Activated CD4-positive, alpha-beta T cell treated with anti-CD3 and anti-CD28 coated beads, Interleukin-2, Interleukin-4, amounts not matched to agents 100 ng/mL and 50 ng/mL, durations not matched to agents 16 hours and 8 hours (primary cell): ENCODE data around the gene NTN5.
"Not testable (repeated sequence)": the region's sequence is repeated elsewhere in the genome, so short reads cannot be mapped to it uniquely, and the experiment has no call there.

Experiments used
- DNase-seq: peaks from one replicate; pipeline ENCODE4 v3.0.0-alpha.2; 2020; ENCODE audit warnings: low spot score

NTN5 gene, protein sequence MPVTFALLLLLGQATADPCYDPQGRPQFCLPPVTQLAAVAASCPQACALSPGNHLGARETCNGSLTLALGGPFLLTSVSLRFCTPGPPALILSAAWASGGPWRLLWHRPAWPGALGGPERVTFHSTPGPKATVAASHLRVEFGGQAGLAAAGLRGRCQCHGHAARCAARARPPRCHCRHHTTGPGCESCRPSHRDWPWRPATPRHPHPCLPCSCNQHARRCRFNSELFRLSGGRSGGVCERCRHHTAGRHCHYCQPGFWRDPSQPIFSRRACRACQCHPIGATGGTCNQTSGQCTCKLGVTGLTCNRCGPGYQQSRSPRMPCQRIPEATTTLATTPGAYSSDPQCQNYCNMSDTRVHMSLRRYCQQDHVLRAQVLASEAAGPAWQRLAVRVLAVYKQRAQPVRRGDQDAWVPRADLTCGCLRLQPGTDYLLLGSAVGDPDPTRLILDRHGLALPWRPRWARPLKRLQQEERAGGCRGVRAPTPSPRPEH

DNA sequence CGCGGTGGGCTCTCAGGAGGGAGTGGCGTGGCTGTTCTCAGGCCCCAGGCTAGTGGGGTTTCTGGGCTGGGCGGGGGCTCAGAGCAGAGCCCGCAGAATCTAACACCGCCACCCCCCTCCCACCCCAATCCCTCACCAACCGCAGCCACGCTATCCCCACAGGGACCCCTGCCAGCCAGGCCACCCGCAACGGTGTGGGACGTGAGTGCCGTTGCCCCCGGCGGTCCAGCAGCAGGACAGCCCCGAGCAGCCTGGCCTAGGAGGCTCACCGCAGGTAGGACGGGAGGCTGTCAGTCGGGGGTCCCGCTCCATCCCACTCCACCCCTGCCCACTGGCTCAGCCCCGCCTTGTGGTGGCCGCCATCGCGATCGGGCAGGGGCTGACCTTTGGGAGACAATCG, at the start of gene NTN5:
Gene NTN5 (minus strand): TSS at position 24 of the 400 bp plus-strand sequence. CDS start 2,031 bp downstream, outside the sequence.
- no peak for DNase-seq

DNA sequence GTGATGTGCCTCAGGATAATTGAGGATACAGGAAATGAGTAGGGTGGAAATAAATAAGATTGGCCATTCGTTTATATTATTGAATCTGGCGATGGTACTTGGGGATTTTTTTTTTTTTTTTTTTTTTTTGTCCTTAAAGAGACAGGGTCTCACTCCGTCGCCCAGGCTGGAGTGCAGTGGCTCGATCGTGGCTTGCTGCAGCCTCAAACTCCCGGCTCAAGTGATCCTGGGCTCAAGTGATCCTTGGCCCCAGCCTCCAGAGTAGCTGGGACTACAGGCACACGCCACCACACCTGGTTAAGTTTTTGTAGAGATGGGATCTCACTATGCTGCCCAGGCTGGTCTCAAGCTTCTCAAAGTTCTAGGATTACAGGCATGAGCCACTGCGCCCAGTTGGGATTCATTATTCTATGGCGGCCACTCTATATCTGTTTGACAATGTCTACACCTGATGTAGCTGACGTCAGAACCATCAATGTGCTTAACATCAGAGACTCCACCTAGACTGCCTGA, 49.4 kb upstream of the NTN5 start:
- DNase-seq: no peak

DNA sequence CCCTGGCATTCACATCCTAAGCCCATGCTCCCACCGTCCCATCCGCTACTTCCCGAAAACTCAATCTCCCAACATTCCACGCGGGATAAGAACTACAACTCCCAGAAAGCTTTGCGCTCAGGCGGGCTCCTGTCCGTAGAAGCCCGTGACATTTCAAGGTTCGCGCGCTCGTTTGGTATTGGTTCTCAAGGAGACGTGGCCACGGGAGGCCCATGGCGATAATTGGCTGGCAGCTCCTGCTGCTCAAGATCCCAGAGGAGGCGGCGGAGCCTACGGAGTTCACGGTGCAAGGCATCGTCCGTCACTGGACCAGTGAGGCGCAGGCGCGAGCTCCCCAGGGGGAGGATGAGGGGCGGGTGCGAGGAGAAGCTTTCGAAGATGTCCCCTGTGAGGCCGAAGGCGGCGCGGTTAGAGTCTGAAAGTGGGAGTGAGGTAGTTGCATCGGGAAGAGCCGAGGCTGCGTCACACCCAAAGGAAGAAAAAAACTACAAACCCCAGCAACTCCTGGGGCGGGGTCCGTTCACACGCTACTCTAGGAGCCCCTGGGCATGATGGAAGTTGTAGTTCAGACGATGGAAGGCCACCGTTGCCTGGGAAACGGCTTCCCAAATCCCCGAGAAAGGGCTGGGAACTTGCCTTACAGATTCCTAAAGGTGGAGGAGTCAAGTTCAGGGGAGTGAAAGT, 47.9 kb upstream of the NTN5 start:
- peak; percentile 97 for DNase-seq

DNA sequence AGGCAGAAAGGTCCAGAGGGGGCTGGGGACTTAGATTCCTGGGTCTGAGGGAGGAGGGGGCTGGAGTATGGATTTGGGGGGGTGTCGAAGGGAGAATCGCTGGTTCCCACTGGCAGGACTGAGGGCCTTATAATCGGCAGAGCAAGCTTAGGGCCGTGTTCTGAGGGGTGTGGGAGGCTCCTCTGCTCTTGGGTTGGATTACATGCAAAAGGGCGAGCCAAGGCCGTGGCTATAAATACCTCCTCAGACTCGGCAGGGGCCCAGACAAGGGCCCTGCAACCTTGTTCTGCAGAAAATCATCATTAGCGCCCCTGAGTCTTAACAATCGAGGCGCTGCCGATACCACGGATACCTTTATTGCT, 47.4 kb upstream of the NTN5 start:
- no peak for DNase-seq

DNA sequence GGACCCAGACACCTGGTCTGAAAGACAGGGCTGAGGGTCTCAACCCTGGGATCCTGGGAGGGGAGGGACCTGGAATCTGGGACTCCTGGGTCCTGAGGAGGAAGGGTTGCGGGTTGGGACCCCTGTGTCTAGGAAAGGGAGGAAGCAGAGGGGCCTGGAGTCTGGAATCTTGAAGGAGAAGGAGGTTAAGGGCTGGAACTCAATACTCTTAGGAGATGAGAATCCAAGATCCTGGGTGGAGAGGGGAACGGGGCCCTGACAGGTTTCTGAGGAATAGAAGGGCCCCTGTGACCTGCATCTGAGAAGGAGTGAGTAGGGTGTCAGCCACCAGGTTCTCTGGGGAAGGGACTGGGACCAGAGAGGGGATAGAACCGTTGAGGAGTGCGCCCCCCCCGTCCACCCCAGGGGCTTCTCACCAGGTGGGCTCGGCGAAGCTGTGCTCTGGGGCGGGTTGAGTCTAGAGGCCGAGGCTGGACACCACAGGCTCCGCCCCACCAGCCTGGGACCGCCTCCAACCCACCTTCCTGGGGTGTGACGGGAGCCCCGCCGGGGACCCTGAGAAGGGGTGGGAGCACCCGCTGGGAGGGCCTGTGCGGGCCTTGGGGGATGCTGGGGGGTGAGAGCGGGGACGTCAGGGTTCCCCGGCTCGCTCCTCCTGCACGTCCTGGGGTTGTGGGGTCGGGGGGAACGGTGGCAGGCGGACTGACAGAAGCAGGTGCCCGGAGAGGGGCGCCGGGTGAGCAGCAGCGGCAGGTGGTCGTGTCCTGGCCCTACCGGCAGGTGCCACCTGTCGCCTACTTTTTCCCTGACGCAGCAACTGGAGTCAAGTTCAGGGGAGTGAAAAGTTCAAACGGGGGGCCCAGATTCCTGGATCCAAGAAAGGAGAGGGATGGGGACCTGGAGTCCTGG, 46.7 kb upstream of the NTN5 start, which contains the start of gene MAMSTR:
Gene MAMSTR (minus strand): TSS at position 463 of the 909 bp plus-strand sequence. CDS start 694 bp downstream, outside the sequence.
- no peak for DNase-seq

DNA sequence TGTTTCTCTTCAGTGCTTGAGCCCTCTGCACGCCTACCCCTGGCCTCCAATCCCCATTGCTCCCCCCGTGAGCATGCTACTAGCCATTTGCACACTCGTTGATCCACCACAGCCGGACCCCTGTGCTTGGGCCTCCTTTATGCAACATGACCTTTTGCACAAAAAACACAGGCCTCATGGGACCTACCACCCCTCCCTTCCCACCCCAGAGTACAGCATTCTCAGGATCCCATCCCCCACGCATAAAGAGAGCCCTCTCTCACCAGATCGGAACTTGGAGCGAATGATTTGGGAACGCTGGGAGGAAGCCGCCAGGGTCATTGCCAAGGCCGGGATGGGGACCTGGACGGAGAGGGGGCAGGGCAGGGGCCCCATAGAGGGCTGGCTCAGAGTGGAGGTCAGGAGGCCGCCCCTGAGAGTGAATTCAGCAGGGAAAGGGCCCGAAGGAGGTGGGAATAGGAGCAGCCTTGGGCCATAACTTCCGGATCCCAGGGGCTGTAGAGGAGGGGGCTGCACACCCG, 46.0 kb upstream of the NTN5 start:
- no peak for DNase-seq

DNA sequence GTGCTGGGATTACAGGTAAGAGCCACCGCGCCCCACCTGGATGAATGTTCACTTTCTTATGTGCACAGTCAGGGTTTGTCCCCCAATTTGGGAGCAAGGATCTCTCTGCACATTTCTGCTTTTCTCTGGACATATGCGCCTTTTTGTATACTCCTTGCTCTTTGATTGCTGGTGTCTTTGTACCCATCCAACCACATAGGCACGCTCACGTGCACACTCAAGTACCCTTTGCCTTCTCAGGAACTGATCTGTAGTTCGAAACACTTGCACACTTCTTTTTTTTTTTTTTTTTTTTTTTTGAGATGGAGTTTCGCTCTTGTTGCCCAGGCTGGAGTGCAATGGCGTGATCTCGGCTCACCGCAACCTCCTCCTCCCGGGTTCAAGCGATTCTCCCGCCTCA, 45.3 kb upstream of the NTN5 start:
- not testable (repeated sequence) for DNase-seq

DNA sequence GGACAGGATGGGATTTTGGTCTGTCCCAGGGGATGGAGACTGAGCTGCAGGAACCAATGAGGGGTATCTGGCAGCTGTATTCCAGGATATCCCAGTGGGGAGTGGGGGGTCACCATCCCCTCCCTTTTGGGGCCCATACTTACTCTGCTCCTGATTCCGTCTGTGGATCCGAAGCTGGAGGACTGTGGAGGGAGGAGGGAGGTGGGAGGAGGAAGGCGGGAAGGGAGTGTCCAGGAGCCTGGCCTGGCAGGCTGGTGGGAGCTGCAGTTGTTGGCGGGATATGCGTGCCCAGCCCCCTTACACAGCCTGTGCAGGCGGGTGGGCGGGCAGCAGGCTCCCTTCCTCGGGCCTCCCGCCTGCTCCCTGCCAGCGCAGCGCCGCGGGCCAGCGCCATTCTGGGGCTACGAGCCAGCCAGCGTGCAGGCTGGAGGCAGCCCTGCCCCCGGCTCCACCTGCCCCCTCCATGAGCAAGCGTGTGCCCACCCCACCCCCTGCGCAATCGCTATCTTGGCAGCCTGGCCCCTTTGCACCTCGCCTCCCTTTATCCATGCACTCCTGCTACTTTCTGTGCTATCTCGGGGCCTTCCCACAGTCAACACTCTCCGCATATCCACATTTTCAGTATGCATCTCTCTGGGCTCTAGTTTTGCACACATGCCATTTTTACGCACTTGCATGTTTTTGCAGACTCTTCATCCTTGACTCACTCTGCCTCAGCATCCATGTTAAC, 43.9 kb upstream of the NTN5 start:
- DNase-seq: no peak

DNA sequence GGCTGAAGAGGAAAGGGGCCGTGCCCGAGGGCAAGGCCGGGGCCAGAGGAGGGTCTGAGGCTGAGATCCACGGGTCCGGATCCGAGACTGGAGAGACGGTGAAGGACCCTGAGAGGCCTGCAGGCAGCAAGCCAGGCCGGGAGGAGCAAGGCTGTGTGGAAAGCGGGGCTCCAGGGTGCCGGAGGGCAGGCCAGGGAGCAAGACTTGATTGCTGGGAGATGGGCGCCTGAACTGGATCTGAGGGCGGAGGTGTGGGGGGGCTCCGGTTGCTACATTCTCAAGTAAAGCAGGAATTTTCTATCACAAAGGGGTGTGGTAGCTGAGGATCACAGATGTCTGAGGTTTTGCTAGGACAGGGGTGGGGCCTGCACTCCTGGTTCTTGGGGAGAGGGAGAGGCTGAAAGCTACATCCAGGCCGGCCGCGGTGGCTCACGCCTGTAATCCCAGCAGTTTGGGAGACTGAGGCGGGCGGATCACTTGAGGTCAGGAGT, 42.9 kb upstream of the NTN5 start:
- no peak for DNase-seq

DNA sequence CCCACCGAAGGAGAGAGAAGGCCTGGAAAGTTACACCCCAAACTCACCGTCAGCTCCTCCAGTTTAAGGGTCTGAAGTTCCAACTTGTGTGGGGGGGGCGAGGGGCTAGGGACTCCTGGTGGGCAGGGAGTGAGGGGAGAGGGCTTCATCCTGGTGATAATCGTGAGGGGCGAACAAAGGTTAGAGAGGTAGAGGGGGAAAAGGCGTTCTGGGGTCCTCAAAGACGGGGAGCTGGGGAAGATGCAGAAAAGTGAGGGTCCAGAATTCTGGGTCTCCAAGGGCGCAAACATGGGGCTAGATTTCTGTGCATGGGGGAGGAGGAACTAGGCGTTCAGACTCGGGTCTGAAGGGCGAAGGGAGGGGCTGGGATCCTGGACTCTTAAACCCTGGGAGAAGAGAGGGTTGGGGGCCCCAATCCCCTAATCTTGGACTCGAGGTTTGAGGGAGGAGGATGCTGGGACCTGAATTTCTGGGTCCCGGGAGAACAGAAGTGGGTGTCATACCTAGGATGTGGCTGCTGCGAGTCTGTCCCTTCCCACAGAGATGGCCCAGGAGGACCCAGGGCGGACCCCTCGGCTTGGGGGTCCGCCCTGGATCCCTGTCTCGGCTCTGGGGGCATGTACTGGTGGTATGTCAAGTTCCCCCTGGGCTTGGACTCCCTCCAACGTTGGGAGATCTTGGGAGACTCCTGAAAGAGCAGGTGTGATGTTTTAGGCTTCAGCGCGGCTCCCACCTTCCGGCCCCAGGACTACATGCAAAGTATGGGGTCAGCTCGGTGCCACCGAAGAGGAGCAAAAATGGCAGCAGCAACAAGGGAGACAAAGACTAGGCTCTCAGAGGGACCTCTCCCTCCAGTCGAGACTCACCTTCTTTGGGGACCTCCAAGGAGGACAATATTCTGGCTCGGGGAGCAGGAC, 42.2 kb upstream of the NTN5 start:
- DNase-seq: no peak

DNA sequence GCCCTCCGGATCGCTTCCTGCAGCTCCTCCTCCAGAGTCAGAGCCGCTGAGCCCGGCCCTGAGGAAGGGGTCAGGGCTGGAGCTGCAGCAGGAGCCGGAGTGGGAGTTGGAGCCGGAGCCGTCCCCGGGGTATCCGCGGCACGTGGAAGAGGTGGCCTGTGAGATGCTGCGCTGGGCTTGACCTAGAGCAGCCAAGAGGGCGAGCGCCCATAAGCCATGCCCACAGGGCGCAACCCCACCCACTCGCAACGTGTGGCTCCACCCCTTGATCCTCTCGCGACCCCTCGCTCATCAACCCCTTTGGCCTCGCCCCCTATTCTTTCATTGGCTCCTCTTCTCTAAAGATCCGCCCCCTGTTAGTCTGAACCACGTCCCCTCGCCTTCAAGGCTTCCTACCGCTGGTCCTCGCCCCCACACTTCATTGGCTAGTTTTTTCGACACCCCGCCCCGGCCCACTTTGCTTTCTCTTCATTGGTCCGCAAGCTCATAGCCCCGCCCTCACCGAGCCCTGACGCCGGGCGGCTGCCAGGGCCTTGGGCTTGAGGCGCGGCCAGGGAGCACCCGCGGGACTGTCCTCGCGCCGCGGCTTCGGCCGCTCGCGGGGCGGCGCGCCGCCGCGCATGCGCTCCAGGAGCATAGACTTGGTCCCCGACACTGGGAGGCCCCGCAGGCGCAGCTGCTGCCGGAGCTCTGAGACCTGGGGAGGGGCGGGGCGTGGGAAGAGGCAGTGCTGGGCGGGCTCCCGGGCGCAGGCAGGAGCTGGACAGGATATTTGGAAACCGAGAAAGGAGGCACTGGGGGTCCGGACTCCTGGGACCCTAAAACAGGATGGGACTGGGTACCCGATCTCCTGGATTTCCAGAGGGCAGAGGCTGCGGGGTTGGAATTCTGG, 41.3 kb upstream of the NTN5 start:
- DNase-seq: peak; percentile 98

DNA sequence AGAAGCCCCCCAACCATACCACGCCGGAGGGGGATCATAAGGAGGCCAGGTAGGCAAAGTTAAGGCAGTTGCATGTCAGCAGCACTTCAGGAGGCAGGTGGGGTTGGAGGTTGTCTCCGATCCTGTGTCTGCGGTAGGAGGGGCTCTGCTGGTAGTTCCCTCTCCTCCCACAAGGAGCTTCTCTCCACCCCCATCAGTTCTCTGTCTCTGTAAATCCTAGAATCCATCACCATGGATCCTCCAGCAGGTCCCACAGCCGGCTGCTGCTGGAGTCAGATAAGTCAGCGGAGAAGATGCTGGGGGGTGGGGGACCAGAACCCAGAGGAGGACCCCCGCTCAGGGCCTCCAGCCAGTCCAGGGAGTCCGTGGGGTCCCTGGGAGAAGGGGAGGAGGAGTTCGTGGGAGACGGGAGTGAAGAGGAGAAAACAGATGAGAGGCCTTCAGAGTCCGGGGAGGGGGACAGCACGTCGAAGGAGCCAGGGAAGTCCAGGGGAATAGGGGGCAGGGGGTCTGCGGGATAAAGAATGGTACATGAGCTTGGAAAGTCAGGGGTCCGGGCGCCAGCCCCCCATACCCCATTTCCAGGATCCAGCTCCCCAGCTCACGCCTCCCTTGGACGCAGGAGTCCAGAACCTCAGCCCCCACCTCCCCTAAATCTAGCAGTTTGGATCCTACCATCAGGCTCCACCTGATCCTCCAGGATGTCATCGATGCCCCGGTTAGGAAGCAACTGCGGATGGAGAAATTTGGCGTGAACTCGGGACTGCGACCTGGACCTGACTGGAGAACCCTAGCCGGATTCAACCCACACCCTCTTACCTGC, 40.4 kb upstream of the NTN5 start:
- DNase-seq: no peak

DNA sequence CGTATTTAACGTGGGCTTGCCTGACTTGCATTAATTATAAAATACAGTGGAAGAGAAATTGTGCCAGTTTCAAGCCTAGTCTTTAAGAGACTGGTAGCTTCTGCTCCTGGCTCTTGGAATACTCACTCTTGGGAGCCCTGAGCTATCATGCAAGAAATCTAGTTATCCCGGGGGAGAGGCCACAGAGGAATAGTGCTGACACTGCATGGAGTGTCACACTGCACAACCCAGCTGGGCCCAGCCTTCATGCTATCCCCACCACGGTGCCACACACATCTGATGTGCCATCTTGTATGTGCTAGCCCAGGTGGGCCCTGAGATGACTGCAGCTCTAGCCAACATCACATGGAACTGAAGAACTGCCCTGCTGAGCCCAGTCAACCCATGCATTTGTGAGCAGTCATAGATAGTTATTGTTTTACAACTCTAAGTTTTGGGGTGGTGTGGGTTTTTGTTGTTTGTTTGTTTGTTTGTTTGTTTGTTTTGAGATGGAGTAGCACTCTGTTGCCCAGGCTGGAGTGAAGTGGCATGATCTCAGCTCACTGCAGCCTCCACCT, 38.4 kb upstream of the NTN5 start:
- DNase-seq: no peak

DNA sequence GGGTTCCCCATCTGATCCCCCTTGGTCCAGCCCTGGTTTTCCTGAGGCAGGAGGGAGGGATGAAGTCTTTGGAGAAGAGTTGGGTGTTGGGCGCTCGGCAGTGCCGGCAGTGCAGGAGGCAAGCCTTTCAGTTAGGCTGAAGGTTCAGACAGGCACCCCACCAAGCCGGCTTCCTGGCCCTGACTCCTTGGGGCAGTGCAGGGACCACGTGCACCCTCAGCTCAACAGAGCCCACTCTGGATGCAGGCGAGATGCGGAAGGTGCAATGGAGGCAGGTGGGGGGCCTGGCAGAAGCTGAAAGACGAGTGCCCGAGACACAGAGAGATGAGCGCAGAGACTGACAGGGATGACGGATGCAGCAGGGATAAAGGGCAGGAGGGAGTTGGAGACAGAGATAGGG, 35.7 kb upstream of the NTN5 start:
- no peak for DNase-seq

DNA sequence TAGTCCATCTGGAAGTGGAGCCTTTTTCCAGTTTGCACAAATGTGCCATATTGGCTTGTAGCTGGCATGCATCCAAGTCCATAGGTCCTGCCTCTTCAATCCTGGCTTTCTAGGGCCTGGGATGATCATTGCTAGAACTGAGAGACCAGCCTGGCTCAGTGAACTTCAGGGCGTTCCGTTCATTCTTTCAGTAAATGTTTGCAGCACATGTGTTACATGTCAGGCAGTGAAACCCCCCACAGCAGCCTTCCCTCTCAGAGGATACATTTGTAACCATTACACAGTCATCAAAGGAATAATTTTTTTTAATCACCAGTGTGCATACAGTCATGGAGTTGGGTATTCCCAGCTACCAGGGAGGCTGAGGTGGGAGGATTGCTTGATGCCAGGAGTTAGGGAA, 32.6 kb upstream of the NTN5 start:
- DNase-seq: no peak

DNA sequence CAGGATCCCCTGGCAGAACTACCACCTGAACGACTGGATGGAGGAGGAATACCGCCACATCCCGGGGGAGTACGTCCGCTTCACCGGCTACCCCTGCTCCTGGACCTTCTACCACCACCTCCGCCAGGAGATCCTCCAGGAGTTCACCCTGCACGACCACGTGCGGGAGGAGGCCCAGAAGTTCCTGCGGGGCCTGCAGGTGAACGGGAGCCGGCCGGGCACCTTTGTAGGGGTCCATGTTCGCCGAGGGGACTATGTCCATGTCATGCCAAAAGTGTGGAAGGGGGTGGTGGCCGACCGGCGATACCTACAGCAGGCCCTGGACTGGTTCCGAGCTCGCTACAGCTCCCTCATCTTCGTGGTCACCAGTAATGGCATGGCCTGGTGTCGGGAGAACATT, 30.5 kb upstream of the NTN5 start:
- DNase-seq: no peak

DNA sequence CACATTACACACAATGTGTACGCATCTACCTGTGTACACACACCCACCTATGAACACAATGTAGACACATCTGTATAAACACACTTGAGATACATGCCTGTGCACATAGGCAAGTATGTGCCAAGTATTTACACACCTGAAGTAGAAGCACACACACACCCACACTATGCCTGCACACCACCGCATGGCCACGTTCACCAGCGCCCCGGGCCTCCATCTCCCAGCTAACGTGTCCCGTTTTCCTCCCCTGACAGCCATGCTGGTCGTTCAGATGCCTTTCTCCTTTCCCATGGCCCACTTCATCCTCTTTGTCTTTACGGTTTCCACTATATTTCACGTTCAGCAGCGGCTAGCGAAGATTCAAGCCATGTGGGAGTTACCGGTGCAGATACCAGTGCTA, 29.9 kb upstream of the NTN5 start:
- DNase-seq: no peak

DNA sequence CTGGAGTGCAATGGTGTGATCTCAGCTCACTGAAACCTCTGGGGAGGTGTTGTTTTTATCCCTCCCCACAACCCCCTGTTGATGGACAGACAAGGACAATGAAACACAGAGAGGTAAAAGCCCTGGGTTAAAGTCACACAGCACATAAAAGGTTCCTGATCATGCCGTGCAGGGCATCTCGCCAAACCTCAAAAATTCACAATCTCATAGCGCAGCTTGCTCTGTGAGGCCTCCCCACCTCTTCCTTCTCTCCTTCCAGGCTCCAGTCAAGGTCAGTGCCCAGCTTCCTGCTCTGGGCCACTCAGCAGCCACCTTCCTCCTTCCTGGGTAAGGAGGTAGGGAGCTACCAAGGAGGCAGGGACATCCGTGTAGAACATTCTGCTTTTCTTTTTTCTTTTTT, 25.2 kb upstream of the NTN5 start:
- DNase-seq: no peak
